H1 (cell line): Measurements from ENCODE around the gene CA7. TPM values are rescaled to one million over a fixed set of nuclear protein-coding genes. Genes with fewer than 3 reads are reported as not detected.

Source experiments
- CTCF ChIA-PET: fragments of 300-600 bp; sonication (Branson Sonifier 250); formaldehyde crosslinking; loops from one replicate; lab custom pipeline; 2021; ENCODE audit not compliant: partially characterized antibody; lab: Charles Lee
- POLR2A ChIA-PET: fragments of 300-600 bp; sonication (Branson Sonifier 250); formaldehyde crosslinking; loops from one replicate; lab custom pipeline; 2021; ENCODE audit warnings: inconsistent platforms; ENCODE audit not compliant: partially characterized antibody; lab: Charles Lee
- DNase-seq, 2 experiments: peaks; one replicate each; pipeline versions ENCODE4 v3.0.0 to v3.0.0-alpha.2; 2010 to 2022; ENCODE audit warnings: low spot score in 2 of 2, low read depth in 1 of 2, mixed read lengths in 1 of 2
- FAIRE-seq: peaks from 2 replicates; lab custom pipeline; 2011; peaks lifted over from hg19 to GRCh38; lab: Jason Lieb, UNC
- H2AFZ ChIP-seq: 2 replicates; pipeline ENCODE4 v1.8.1; 2012; ENCODE audit warnings: low read length, inconsistent platforms
- H2AK5ac ChIP-seq: 2 replicates; pipeline ENCODE4 v1.6.1; 2013; ENCODE audit warnings: low read depth, low read length
- H2BK120ac ChIP-seq: replicated peaks from 2 replicates; pipeline ENCODE3; 2013; ENCODE audit warnings: low read depth, low read length, inconsistent platforms
- H2BK12ac ChIP-seq: 2 replicates; pipeline ENCODE4 v1.6.1; 2013; ENCODE audit warnings: low read depth, low read length
- H2BK15ac ChIP-seq: 2 replicates; pipeline ENCODE4 v1.6.1; 2013; ENCODE audit warnings: low read length
- H2BK20ac ChIP-seq: 2 replicates; pipeline ENCODE4 v1.6.1; 2013; ENCODE audit warnings: low read length
- H2BK5ac ChIP-seq: 2 replicates; pipeline ENCODE4 v1.6.1; 2013; ENCODE audit warnings: low read depth, low read length
- H3K14ac ChIP-seq: 2 replicates; pipeline ENCODE4 v1.6.1; 2013; ENCODE audit warnings: inconsistent platforms; ENCODE audit not compliant: insufficient read length
- H3K18ac ChIP-seq: 2 replicates; pipeline ENCODE4 v1.6.1; 2013; ENCODE audit warnings: low read length; ENCODE audit errors: extremely low read depth
- H3K23ac ChIP-seq: 2 replicates; pipeline ENCODE4 v1.6.1; 2013; ENCODE audit warnings: inconsistent platforms; ENCODE audit not compliant: insufficient read length
- H3K23me2 ChIP-seq: 2 replicates; pipeline ENCODE4 v1.6.1; 2013; ENCODE audit warnings: low read depth, low read length
- H3K27ac ChIP-seq: 2 replicates; pipeline ENCODE4 v1.6.1; 2011; ENCODE audit warnings: low read depth, low read length, inconsistent platforms
- H3K27me3 ChIP-seq, 4 experiments: replicated peaks in 1 of 4; 1 replicate in 1 of 4; 2 replicates in 3 of 4; pipeline versions ENCODE4 v1.6.1 to v1.8.1; 2011 to 2013; ENCODE audit warnings: low read length in 3 of 4, mild to moderate bottlenecking in 3 of 4, inconsistent platforms in 2 of 4, mixed read lengths in 2 of 4, moderate library complexity in 1 of 4; ENCODE audit not compliant: control insufficient read depth in 3 of 4, insufficient read depth in 3 of 4; ENCODE audit errors: extremely low read depth in 1 of 4
- H3K36me3 ChIP-seq, 4 experiments: 2 replicates each; pipeline versions ENCODE4 v1.6.1 to v1.8.1; 2011 to 2013; ENCODE audit warnings: mild to moderate bottlenecking in 4 of 4, low read length in 3 of 4, moderate library complexity in 2 of 4, control low read depth in 1 of 4, inconsistent platforms in 1 of 4; ENCODE audit not compliant: insufficient read depth in 4 of 4, control insufficient read depth in 2 of 4
- H3K4ac ChIP-seq: replicated peaks from 2 replicates; pipeline ENCODE3; 2013; ENCODE audit warnings: low read length, low read depth, mixed read lengths, inconsistent platforms; ENCODE audit not compliant: insufficient read length
- H3K4me1 ChIP-seq, 4 experiments: replicated peaks in 1 of 4; 1 replicate in 1 of 4; 2 replicates in 3 of 4; pipeline versions ENCODE4 v1.6.1 to v1.8.1; 2011 to 2013; ENCODE audit warnings: low read length in 3 of 4, inconsistent platforms in 2 of 4, mixed read lengths in 1 of 4; ENCODE audit not compliant: insufficient read depth in 4 of 4, control insufficient read depth in 3 of 4
- H3K4me2 ChIP-seq, 2 experiments: 2 replicates each; pipeline versions ENCODE4 v1.6.1 to v1.8.1; 2011 to 2013; ENCODE audit warnings: low read depth in 2 of 2, low read length in 2 of 2, control low read depth in 1 of 2, inconsistent platforms in 1 of 2, mild to moderate bottlenecking in 1 of 2; ENCODE audit not compliant: insufficient read depth in 1 of 2
- H3K4me3 ChIP-seq, 4 experiments: fragments of 200-600, 300-600 bp in 1 of 4; sonication (generic), shearing (Covaris generic), sonication (Bioruptor Twin) in 1 of 4; 2 replicates each; pipeline versions ENCODE4 v1.5.1 to v1.8.1; 2011 to 2016; ENCODE audit warnings: low read length in 4 of 4, low read depth in 3 of 4, control low read depth in 2 of 4, inconsistent platforms in 2 of 4, mild to moderate bottlenecking in 2 of 4, mixed read lengths in 1 of 4, moderate library complexity in 1 of 4; ENCODE audit not compliant: insufficient read depth in 2 of 4; ENCODE audit errors: extremely low read depth in 1 of 4
- H3K56ac ChIP-seq: replicated peaks from 2 replicates; pipeline ENCODE3; 2013; ENCODE audit warnings: low read depth, mild to moderate bottlenecking, mixed read lengths, low read length, inconsistent platforms; ENCODE audit not compliant: insufficient read length
- H3K79me1 ChIP-seq: 2 replicates; pipeline ENCODE4 v1.6.1; 2013; ENCODE audit warnings: low read depth, low read length, control low read depth
- H3K79me2 ChIP-seq, 2 experiments: 2 replicates each; pipeline versions ENCODE4 v1.6.1 to v1.8.1; 2012 to 2013; ENCODE audit warnings: low read length in 2 of 2, mild to moderate bottlenecking in 2 of 2, inconsistent platforms in 1 of 2; ENCODE audit not compliant: insufficient read depth in 2 of 2, control insufficient read depth in 1 of 2
- H3K9ac ChIP-seq, 4 experiments: replicated peaks in 1 of 4; 1 replicate in 1 of 4; 2 replicates in 3 of 4; pipeline versions ENCODE4 v1.6.1 to v1.8.1; 2011 to 2013; ENCODE audit warnings: low read depth in 3 of 4, low read length in 3 of 4, control low read depth in 2 of 4, mild to moderate bottlenecking in 2 of 4, moderate library complexity in 2 of 4, inconsistent platforms in 1 of 4; ENCODE audit errors: extremely low read depth in 1 of 4
- H3K9me3 ChIP-seq, 2 experiments: 2 replicates each; pipeline versions ENCODE4 v1.6.1 to v1.8.1; 2012 to 2013; ENCODE audit warnings: mild to moderate bottlenecking in 2 of 2, moderate library complexity in 2 of 2, control low read depth in 1 of 2, inconsistent platforms in 1 of 2, low read depth in 1 of 2, low read length in 1 of 2, mixed read lengths in 1 of 2; ENCODE audit not compliant: insufficient read depth in 2 of 2
- H4K20me1 ChIP-seq, 2 experiments: replicated peaks in 1 of 2; 2 replicates each; pipeline versions ENCODE3 to v1.8.1; 2011 to 2013; ENCODE audit warnings: inconsistent platforms in 2 of 2, low read length in 2 of 2, mild to moderate bottlenecking in 1 of 2; ENCODE audit not compliant: insufficient read depth in 2 of 2, control insufficient read depth in 1 of 2
- H4K5ac ChIP-seq: 2 replicates; pipeline ENCODE4 v1.6.1; 2013; ENCODE audit warnings: low read length, low read depth, mixed read lengths, inconsistent platforms; ENCODE audit not compliant: insufficient read length
- H4K8ac ChIP-seq: 2 replicates; pipeline ENCODE4 v1.8.0; 2013; ENCODE audit warnings: mild to moderate bottlenecking, moderate library complexity, low read length, inconsistent platforms; ENCODE audit not compliant: insufficient read depth; ENCODE audit errors: extremely low read depth
- H4K91ac ChIP-seq: replicated peaks from 2 replicates; pipeline ENCODE3; 2013; ENCODE audit warnings: low read length, mixed read lengths, inconsistent platforms; ENCODE audit not compliant: insufficient read length
- ASH2L ChIP-seq: fragments of 200-600, 300-600 bp; sonication (generic); IDR thresholded peaks from one replicate; pipeline ENCODE4 v1.7.1; 2017; ENCODE audit warnings: low read length
- JUN ChIP-seq: IDR thresholded peaks from 2 replicates; pipeline ENCODE4 v1.6.1; 2011; ENCODE audit warnings: low read depth, mild to moderate bottlenecking, improper control_type of control experiment, low read length
- JUND ChIP-seq: IDR thresholded peaks from 2 replicates; pipeline ENCODE4 v1.6.1; 2011; ENCODE audit warnings: mild to moderate bottlenecking, improper control_type of control experiment, low read length
- SP1 ChIP-seq: IDR thresholded peaks from 2 replicates; pipeline ENCODE4 v1.6.1; 2011; ENCODE audit warnings: low read depth, low read length
- WGBS, 2 experiments: shearing (Covaris generic) in 1 of 2; methylation state at CpG; one replicate each; pipeline versions ENCODE4 v1.1.6 to v1.1.7; 2013 to 2015; ENCODE audit warnings: low lambda C conversion rate in 2 of 2, mixed read lengths in 2 of 2, inconsistent platforms in 1 of 2, low coverage in 1 of 2, missing lambda C conversion rate in 1 of 2; ENCODE audit not compliant: insufficient replicate concordance in 2 of 2, insufficient coverage in 1 of 2, insufficient read length in 1 of 2; ENCODE audit errors: extremely low coverage in 1 of 2, missing lambda C conversion rate in 1 of 2; 5-methylcytosine and 5-hydroxymethylcytosine counted together
- polyA plus RNA-seq, 7 experiments: library from polyadenylated mRNA; depleted of rRNA in 3 of 7; stranded (reverse) in 5 of 7; unstranded in 2 of 7; fragments of >200 nt in 5 of 7; fragments of 200-250 nt in 2 of 7; gene quantifications; 1 replicate in 5 of 7; 2 replicates in 1 of 7; 4 replicates in 1 of 7; pipeline versions ENCODE4 v1.2.1 to v1.2.3, GENCODE V29; 2011 to 2013; ENCODE audit warnings: missing spikeins in 2 of 7, mixed read lengths in 2 of 7
- total RNA-seq: library from RNA; stranded (reverse); fragmentation: NEBNext Ultra II Directional; extraction: Animal tissue kit (Norgen Biotek cat#: 25700); gene quantifications from 2 replicates; pipeline ENCODE4 v1.2.1, GENCODE V29; 2021

CA7 gene
- total and polyA plus RNA-seq, 2 of the 8 experiments (the other 6 are each of a cell fraction or from before 2014, with no cell fraction given): 1.7 to 2.7 TPM

DNA sequence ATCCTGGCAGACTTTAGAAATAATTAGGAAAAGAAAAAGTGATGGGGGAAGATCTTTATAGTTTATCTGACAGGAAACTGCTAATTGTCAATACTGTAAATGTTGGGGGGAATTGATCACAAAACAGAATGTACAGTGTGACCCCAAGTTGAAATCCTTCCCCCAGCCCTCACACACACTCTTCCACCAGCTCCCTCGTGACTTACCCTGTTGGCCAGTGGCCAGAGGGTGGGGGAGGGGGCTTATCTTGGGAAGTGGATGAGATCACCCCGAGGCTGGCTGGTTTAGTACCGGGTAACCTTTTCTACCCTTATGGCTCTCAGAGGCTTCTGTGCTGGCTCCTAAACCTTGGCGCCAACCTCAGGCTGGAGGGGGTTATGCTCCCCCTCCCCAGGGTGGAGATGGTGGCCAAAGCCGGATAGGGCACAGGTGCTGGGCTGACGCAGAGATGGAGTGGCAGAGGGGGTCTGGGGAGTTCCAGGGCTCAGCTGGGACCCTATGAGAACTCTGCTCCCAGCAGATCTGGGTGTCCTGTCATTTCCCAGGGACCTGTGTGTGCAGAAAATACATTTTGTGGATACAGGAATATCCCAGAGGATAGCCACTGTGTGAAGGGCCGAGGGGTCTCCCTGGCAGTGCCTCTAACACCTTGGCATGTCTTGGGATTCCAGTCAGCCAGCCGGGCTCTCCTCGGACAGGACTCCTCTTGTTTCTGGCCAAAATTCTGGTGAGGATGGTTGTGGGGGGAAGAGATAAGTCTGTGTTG lies 55.9 kb downstream of the CA7 start:
- peaks cover 0 to 5% of the 10 kb centered on the region in 2 experiments for H4K20me1 ChIP-seq
- H3K18ac ChIP-seq: no peak overlapping the region
- H4K5ac ChIP-seq: no peak overlapping the region
- no peak overlapping the region for H3K23ac ChIP-seq
- H3K36me3 ChIP-seq: no peaks in the 10 kb centered on the region
- no peak overlapping the region for H3K14ac ChIP-seq
- 66% methylated on average over 9 of the region's 9 CpGs; no CpG with 5 or more reads in 1 of the 2 experiments for WGBS, 2 experiments
- H3K56ac ChIP-seq: no peak overlapping the region
- DNase-seq (no peak), FAIRE-seq (no peak)
- no peaks in the 10 kb centered on the region; a peak in 1 of 7 replicates for H3K27me3 ChIP-seq
- H2BK120ac ChIP-seq: no peak overlapping the region
- H2BK5ac ChIP-seq: no peak overlapping the region
- H2AFZ ChIP-seq: no peak overlapping the region
- H3K79me2 ChIP-seq: no peaks in the 10 kb centered on the region
- POLR2A ChIA-PET: interaction anchor here (0.9 to 2.3 kb wide), 4 partner anchors 18 to 43 kb away, joined by 3 to 5 read pairs (median 3); partner anchors contain the start of genes CDH16 and PDP2
- H3K79me1 ChIP-seq: no peaks in the 10 kb centered on the region
- no peak overlapping the region for H4K91ac ChIP-seq
- 0 out of 4 replicates have a peak overlapping the region, but pooled peaks of 1 of the 2 experiments have one; percentile 14 for H3K4me2 ChIP-seq
- no peak overlapping the region for H3K27ac ChIP-seq
- H2BK12ac ChIP-seq: 0 out of 2 replicates have a peak overlapping the region, but pooled peaks have one; percentile 9
- peaks cover 0 to 6% (median 2%) of the 10 kb centered on the region in 4 experiments; a peak in 3 of 7 replicates for H3K4me1 ChIP-seq
- no peak overlapping the region for H2BK20ac ChIP-seq
- no peak overlapping the region for H2AK5ac ChIP-seq
- H2BK15ac ChIP-seq: 0 out of 2 replicates have a peak overlapping the region, but pooled peaks have one; percentile 88
- TF ChIP-seq JUND (peak; percentile 54; the same call in 1 of the 2 replicates), SP1 (0 out of 2 replicates have a peak, but pooled peaks have one; percentile 11), JUN (no peak), ASH2L (peak; percentile 27)
- TF ChIP-seq, all 59 proteins: peak for 3
- Histone ChIP-seq H4K8ac (no peak overlapping the region), H3K4ac (no peak overlapping the region), H3K9ac (peak overlapping the region in 1 of 4 experiments; percentile 13; a peak in 1 of 7 replicates), H3K4me3 (no peak overlapping the region), H3K23me2 (no peaks in the 10 kb centered on the region), H3K9me3 (no peaks in the 10 kb centered on the region)
- CTCF ChIA-PET: interaction anchor here (0.8 to 42.0 kb wide), 5 partner anchors 16 to 409 kb away, joined by 3 to 1009 read pairs (median 4); partner anchors contain the start of genes CDH16, CIAO2B and RRAD
